Measurements from ENCODE around the gene IL11. TPM values are rescaled to one million over a fixed set of nuclear protein-coding genes. Genes with fewer than 3 reads are reported as not detected.

Gene IL11
- polyA plus RNA-seq, 3 donors, result not detected

- Mint-ChIP-seq H3K27ac (no peak overlapping the region), H3K4me1 (no peaks in the 10 kb centered on the region), H3K36me3 (no peaks in the 10 kb centered on the region), H3K9me3 (no peaks in the 10 kb centered on the region), H3K4me3 (no peak overlapping the region), H3K27me3 (ENCODE audit: low read depth in 3 of 3) (peaks cover 2 to 22% (median 18%) of the 10 kb centered on the region in 3 donors)
- H3K27ac ChIP-seq (ENCODE audit: low read depth in 1 of 2, low read length in 2 of 2), result no peak overlapping the region
- H3K4me2 ChIP-seq (replicated peaks; ENCODE audit: extremely low read depth, low read length, poor library complexity, severe bottlenecking), result no peak overlapping the region
- no peak overlapping the region for H3K4me3 ChIP-seq (replicated peaks in 1 of 3; ENCODE audit: low read depth in 2 of 3, low read length in 3 of 3)
- peaks cover 0 to 2% of the 10 kb centered on the region in 2 donors for H3K27me3 ChIP-seq (ENCODE audit: control insufficient read depth in 2 of 2, insufficient read depth in 2 of 2, low read length in 2 of 2)
- H2AFZ ChIP-seq (ENCODE audit: insufficient read depth, low read depth, low read length, poor library complexity, severe bottlenecking), result no peak overlapping the region
- no peaks in the 10 kb centered on the region for H3K4me1 ChIP-seq (ENCODE audit: control insufficient read depth in 1 of 2, insufficient read depth in 2 of 2, low read length in 2 of 2)
- DNase-seq, result no peak
- H4K20me1 ChIP-seq (ENCODE audit: insufficient read depth, low read length), result no peaks in the 10 kb centered on the region
- no peaks in the 10 kb centered on the region for H3K79me2 ChIP-seq (ENCODE audit: insufficient read depth, low read length)
- intact Hi-C loops (cut with micrococcal nuclease), result no loop called here
- no peak overlapping the region for H3K9ac ChIP-seq (ENCODE audit: insufficient read depth, low read length, poor library complexity, severe bottlenecking)
- 92% methylated on average over 32 of the region's 38 CpGs for WGBS (ENCODE audit: insufficient coverage)
- TF ChIP-seq CTCF (IDR thresholded peaks at IDR 0.05), result no peak
- no peaks in the 10 kb centered on the region for H3K9me3 ChIP-seq (replicated peaks in 1 of 2; ENCODE audit: control insufficient read depth in 1 of 2, insufficient read depth in 1 of 2, low read length in 2 of 2)
- H3K36me3 ChIP-seq (replicated peaks in 1 of 2; ENCODE audit: control insufficient read depth in 1 of 2, insufficient read depth in 2 of 2, low read length in 2 of 2), result no peaks in the 10 kb centered on the region
Observed at GRCh38 chr19:55362174-55362989, 7.9 kb downstream of the IL11 start.

GRCh38 chr19:55360902-55361301, 9.4 kb downstream of the IL11 start:
- no peak overlapping the region for H2AFZ ChIP-seq (ENCODE audit: insufficient read depth, low read depth, low read length, poor library complexity, severe bottlenecking)
- H3K9me3 ChIP-seq (replicated peaks in 1 of 2; ENCODE audit: control insufficient read depth in 1 of 2, insufficient read depth in 1 of 2, low read length in 2 of 2), result no peaks in the 10 kb centered on the region
- TF ChIP-seq CTCF (IDR thresholded peaks at IDR 0.05), result no peak
- H3K9ac ChIP-seq (ENCODE audit: insufficient read depth, low read length, poor library complexity, severe bottlenecking), result no peak overlapping the region
- 93% methylated on average over 13 of the region's 16 CpGs for WGBS (ENCODE audit: insufficient coverage)
- H3K36me3 Mint-ChIP-seq, result no peaks in the 10 kb centered on the region
- peaks cover 0 to 1% (median 0%) of the 10 kb centered on the region in 7 donors for H3K9me3 Mint-ChIP-seq
- H3K4me3 ChIP-seq (replicated peaks in 1 of 3; ENCODE audit: low read depth in 2 of 3, low read length in 3 of 3), result no peak overlapping the region
- H3K27ac ChIP-seq (ENCODE audit: low read depth in 1 of 2, low read length in 2 of 2), result no peak overlapping the region
- no peak for DNase-seq
- H4K20me1 ChIP-seq (ENCODE audit: insufficient read depth, low read length), result no peaks in the 10 kb centered on the region
- no peak overlapping the region for H3K4me3 Mint-ChIP-seq
- H3K4me1 ChIP-seq (ENCODE audit: control insufficient read depth in 1 of 2, insufficient read depth in 2 of 2, low read length in 2 of 2), result no peaks in the 10 kb centered on the region
- H3K36me3 ChIP-seq (replicated peaks in 1 of 2; ENCODE audit: control insufficient read depth in 1 of 2, insufficient read depth in 2 of 2, low read length in 2 of 2), result no peaks in the 10 kb centered on the region
- H3K27ac Mint-ChIP-seq, result no peak overlapping the region
- H3K79me2 ChIP-seq (ENCODE audit: insufficient read depth, low read length), result no peaks in the 10 kb centered on the region
- peaks cover 17 to 31% (median 21%) of the 10 kb centered on the region in 3 donors for H3K27me3 Mint-ChIP-seq (ENCODE audit: low read depth in 3 of 3)
- no peaks in the 10 kb centered on the region for H3K4me1 Mint-ChIP-seq
- H3K27me3 ChIP-seq (ENCODE audit: control insufficient read depth in 2 of 2, insufficient read depth in 2 of 2, low read length in 2 of 2), result peaks cover 0 to 16% of the 10 kb centered on the region in 2 donors
- intact Hi-C loops (cut with micrococcal nuclease), result no loop called here
- H3K4me2 ChIP-seq (replicated peaks; ENCODE audit: extremely low read depth, low read length, poor library complexity, severe bottlenecking), result no peak overlapping the region
